HAP-1 (cell line): ENCODE results near the gene PLEKHN1.

Experiments
- DNase-seq, 2 experiments: peaks; one replicate each; pipeline ENCODE4 v3.0.0-alpha.2; 2016 to 2020; ENCODE audit warnings: low spot score in 2 of 2
- H3K27me3 ChIP-seq: fragments of 250-450 bp; sonication (Bioruptor Pico); 2 replicates; pipeline ENCODE4 v1.5.1; 2020; ENCODE audit warnings: low read depth, mild to moderate bottlenecking, moderate library complexity
- H3K36me3 ChIP-seq: fragments of 250-450 bp; sonication (Bioruptor Pico); replicated peaks from 2 replicates; pipeline ENCODE4 v1.5.1; 2020; ENCODE audit warnings: mild to moderate bottlenecking
- H3K4me1 ChIP-seq: fragments of 250-450 bp; sonication (Bioruptor Pico); 2 replicates; pipeline ENCODE4 v1.5.1; 2020; ENCODE audit warnings: mild to moderate bottlenecking
- H3K4me3 ChIP-seq: fragments of 250-450 bp; sonication (Bioruptor Pico); 2 replicates; pipeline ENCODE4 v1.5.1; 2020; ENCODE audit warnings: mild to moderate bottlenecking, moderate library complexity
- H3K9me3 ChIP-seq: fragments of 250-450 bp; sonication (Bioruptor Pico); 2 replicates; pipeline ENCODE4 v1.5.1; 2020; ENCODE audit warnings: mild to moderate bottlenecking, moderate library complexity
- in situ Hi-C: fragments of 300-500 bp; cut with MboI; formaldehyde crosslinking; loops from 3 replicates; pipeline ENCODE4 v1.14.3; 2020; ENCODE audit warnings: low sequenced_read_pairs, inconsistent platforms, mixed read lengths

Gene PLEKHN1

DNA sequence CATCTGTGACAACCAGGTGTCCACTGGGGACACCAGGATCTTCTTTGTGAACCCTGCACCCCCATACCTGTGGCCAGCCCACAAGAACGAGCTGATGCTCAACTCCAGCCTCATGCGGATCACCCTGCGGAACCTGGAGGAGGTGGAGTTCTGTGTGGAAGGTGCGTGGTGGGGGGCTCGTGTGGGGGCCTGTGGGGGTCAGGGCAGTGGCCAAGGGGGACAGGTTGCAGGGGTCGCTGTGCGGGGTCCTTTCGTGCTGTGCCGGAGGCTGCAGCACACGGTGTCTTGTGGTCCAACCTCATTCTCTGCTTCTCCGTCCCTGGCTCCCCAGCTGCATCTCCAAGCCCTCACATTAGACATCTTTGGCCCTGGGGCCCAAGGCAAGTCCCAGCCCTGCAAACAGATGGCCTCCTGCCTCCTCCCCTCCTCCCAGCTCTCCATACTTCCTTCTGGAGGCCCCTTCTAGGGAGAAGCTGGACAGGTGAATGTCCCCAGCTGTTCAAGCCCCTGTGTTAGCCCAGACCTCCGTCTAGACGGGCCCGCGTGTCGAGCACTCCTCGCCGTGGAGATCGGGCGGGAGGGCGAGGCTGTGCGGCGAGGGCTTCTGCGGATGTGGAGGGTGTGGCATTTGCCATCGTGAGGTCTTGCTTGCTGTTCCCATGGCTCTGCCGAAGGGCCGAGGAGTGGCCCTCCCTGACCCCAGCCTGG is 56.2 kb downstream of the PLEKHN1 start:
- in situ Hi-C loops, result no loop called here
- no peak for DNase-seq
- H3K27me3 ChIP-seq, result no peaks in the 10 kb centered on the region
- H3K9me3 ChIP-seq, result no peaks in the 10 kb centered on the region
- H3K36me3 ChIP-seq, result peaks cover 30% of the 10 kb centered on the region
- H3K4me1 ChIP-seq, result peaks cover 4% of the 10 kb centered on the region; the same call in 1 of the 2 replicates
- no peak overlapping the region for H3K4me3 ChIP-seq

DNA sequence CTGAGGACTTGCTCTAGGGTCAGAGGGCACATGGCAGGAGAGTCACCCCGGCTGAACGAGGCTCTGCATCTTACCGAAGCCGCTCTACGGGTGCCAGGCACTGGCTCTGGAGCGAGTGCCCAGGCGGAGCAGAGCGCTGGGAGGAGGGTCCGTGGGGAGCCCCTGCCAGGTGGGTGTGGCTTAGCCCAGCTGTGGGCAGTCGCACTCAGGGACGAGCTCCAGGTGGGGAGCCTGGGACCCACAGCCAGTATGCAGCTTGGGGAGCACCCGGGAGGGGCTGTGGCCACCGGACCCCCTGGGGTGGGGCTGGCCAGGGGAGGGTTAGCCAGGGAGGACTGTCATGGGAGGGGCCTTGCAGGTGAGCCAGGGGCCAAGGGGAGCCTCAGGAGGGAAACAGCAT is 57.4 kb downstream of the PLEKHN1 start:
- Histone ChIP-seq H3K36me3 (peaks cover 31% of the 10 kb centered on the region), H3K4me3 (no peak overlapping the region), H3K4me1 (peaks cover 4% of the 10 kb centered on the region; the same call in 1 of the 2 replicates), H3K9me3 (no peaks in the 10 kb centered on the region), H3K27me3 (no peaks in the 10 kb centered on the region)
- no peak for DNase-seq
- in situ Hi-C loops, result no loop called here

DNA sequence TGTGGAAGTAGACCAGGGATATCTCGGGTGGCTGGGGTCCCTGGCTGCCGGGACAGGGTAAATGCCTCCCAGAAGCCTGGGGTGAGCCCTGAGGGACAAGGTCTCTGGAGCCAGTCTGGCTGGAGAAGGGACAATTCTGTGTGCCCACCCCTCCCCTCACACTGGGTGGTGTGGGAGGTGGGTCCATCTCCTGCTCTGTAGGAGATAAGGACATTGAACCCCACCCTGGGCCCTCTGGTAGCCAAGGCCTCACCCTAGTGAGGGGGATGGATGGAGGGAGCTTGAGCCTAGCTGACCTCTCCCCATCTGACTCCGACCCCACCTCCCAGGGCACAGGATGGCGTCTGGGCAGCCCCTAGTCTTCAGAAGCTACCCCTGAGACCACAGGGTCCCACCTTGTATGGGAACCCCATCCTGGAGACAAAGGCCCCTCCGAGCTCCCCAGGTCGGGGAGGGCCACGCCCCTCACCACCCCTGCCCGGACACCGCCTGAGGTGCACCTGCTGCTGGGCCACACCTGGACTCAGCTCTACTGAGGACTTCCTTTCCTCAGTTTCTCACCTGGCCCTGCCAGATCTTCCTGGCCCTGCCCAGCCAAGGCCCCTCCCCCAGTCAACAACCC is 58.0 kb downstream of the PLEKHN1 start:
- Histone ChIP-seq H3K36me3 (peaks cover 31% of the 10 kb centered on the region), H3K9me3 (no peaks in the 10 kb centered on the region), H3K4me3 (no peak overlapping the region), H3K4me1 (peaks cover 4% of the 10 kb centered on the region; the same call in 1 of the 2 replicates), H3K27me3 (no peaks in the 10 kb centered on the region)
- no peak for DNase-seq
- in situ Hi-C loops, result no loop called here

DNA sequence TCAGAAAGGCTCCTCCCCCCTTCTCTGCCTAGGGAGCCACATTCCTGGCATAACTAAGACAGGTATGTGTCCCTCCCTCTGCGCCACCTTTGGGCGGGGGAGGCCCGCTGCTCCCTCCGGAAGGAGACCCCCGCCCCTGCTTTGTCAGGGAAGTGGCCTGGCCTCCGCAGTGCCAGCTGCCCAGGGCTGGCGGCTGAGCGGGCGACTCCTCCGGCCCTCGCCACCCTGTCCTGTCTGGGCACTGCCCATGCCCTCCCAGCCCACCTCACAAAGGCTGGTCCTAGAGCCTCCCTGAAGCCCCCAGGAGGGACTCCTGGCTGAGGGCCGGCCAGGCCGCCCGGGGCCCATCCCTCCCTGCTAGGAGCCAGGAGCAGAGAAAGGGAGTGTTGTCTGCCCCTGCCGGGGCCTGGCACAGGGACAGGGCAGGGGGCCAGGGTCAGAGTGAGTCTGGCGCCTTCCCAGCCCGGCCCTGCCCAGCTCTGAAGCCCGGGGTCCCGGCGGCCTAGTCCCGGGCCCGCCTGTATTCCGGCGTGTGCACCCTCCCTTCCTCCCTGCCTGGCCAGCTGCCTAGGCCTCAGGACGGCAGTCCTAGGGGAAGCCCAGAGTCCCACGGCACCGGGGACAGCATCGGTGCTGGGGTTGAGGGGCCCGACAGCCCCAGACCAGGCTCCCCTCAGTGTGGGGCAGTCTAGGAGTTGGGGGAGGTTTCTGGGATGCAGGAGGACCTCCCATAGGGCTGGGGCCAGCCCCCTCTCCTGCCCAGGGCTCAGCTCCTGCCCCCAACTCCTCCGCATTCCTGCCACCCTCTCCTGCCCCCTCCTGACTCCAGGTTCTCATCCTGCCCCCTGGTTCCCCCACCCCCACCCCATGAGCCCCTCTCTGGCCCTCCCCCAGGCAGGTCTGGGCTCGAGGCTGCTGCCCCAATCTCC is 58.8 kb downstream of the PLEKHN1 start:
- no peak for DNase-seq
- Histone ChIP-seq H3K9me3 (no peaks in the 10 kb centered on the region), H3K4me3 (no peak overlapping the region), H3K27me3 (no peaks in the 10 kb centered on the region), H3K36me3 (peaks cover 31% of the 10 kb centered on the region), H3K4me1 (peaks cover 4% of the 10 kb centered on the region; the same call in 1 of the 2 replicates)
- in situ Hi-C loops, result no loop called here
